HG02588 (cell line): ENCODE measurements around the gene ANXA2R.

ENCODE experiments used
- ATAC-seq: cut with Tn5 transposase; IDR thresholded peaks from one replicate; pipeline ENCODE4 v1.9.1; 2021; ENCODE audit warnings: mild to moderate bottlenecking, moderate library complexity; ENCODE audit not compliant: unreplicated experiment

Gene ANXA2R

GRCh38 chr5:43006424-43007202 lies 33.5 kb downstream of the ANXA2R start:
- ATAC-seq, result no peak

DNA sequence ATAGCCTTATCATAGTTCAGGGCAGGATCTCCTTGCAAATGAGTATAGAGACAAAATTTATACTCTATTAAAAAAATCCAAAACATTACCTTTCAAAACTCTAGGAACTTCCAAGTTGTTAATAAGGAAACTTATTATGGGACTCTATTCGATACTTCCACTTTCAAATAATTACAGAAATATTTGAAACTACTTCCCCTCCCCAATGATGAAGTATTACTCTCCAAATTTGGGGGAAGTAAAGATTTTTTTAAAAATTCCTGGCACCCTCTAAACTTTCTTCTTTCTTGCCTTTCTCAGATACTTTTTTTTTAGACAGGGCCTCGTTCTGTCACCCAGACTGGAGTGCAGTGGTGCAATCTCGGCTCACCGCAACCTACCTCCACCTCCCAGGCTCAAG lies 35.1 kb downstream of the ANXA2R start:
- ATAC-seq, result no peak

DNA sequence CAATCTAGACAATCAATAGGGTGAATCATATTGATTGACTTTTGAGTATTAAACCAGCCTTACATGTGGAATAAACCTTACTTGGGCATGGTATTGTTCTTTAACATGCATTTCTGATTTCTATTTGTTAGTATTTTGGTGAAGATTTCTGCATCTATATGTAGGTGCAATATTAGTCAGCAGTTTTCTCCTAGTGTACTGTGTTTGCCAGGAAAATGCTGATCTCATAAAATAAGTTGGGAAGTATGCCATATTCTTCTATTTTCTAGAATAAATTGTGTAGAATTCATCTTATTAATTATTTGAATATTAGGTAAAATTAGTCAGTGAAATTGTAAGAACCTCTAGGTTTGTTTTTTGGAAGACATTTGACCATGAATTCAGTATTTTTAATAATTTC lies 38.4 kb downstream of the ANXA2R start:
- ATAC-seq, result no peak

GRCh38 chr5:43000914-43001313 lies 39.2 kb downstream of the ANXA2R start:
- no peak for ATAC-seq

- ATAC-seq, result no peak
Measured at GRCh38 chr5:43000111-43000840, 39.8 kb downstream of the ANXA2R start.

DNA sequence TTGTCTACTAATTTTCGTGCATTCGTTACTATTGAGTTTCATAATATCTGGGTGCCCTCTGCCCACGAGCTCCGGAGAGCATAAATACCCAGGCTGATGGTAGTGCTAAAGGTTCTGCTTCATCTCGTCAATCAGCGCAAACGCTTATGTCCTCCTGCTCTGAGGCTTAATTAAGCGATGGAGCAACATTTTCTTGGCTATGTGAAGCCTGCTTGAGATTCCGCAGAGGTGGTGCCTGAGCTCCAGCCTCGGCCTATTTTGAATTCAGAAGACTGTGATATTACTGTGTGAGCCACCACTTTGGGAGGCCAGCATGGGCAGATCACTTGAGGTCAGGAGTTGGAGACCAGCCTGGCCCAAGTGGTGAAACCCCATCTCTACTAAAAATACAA lies 44.8 kb downstream of the ANXA2R start:
- ATAC-seq, result no peak

DNA sequence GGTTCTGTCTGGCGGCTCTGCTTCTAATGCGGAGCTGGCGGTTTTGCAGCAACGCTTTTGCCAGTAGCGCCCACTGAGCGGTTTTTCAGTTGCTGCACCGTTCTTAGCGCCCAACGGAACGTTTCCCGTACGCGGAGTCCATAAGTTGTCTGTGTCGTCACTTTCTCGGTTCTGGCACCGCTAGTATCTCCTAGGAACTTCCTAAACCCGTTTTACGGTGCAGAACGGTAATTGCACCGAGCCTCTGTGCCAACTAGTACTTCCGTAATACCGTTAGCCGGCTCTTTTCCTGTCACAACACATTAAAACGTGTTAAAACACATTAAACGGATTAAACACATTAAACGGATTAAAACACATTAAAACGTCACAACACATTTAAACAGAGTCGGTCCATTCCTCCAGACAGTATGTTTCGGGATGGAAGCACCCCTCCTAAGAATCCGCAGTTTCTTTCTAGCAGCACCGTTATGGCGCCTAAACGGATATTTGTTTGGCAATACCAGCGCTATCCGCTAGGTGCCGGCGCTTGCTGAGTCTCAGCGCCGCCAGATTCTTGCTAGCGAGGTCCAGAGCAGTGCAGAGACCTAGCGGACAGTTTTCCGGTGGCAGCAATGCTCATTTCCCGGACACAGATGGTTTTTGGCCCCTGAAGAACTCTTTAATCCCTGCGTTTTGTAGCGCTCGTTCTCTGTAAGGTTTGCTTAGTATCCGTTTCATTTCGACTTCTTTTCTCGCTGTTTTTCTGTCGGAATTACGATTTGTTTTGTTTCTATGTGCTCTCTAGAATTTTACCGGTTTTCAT lies 45.4 kb downstream of the ANXA2R start:
- ATAC-seq, result peak; percentile 49

DNA sequence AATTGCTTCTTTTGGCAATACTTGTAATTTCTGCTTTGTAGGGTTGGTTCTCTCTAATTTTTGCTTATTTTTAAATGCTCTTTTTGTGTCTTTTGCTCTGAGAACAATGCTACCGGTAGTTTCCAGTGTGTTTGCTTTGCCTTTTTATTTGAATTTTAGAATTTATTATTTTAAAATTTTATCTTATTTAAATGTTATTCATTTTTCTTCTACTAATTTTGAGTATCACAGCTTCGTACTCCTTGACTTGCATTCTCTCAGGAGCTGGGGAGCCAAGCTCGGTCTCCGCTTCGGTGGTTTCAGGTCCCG lies 45.9 kb downstream of the ANXA2R start:
- ATAC-seq, result no peak

DNA sequence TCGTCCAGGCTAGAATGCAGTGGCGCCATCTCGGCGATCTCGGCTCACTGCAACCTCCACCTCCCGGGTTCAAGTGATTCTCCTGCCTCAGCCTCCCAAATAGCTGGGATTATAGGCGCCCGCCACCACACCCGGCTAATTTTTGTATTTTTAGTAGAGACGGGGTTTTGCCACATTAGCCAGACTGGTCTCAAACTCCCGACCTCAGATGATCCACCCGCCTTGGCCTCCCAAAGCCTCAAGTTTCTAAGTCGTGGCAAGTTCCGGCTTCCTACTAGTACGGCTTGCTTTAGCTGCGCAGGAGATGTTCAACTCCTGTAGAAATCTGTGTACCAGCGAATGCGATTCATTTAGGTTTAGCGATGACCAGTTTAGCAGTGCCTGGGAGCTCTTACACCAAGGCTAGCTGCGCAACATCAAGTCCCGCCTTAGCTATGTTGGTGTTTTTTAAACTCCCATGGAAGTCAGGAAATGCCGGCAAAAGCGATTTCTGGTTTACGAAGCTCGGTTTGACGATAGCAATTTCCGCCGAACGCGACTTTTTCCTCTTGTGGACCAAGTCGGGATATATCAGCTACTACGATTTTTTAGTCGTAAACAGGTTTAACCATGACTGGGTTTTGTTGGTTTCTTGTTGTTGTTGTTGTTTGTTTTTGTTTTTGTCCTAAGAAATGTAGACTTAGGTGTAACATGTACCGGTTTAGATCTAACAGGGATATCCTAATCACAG lies 46.4 kb downstream of the ANXA2R start:
- ATAC-seq, result no peak

DNA sequence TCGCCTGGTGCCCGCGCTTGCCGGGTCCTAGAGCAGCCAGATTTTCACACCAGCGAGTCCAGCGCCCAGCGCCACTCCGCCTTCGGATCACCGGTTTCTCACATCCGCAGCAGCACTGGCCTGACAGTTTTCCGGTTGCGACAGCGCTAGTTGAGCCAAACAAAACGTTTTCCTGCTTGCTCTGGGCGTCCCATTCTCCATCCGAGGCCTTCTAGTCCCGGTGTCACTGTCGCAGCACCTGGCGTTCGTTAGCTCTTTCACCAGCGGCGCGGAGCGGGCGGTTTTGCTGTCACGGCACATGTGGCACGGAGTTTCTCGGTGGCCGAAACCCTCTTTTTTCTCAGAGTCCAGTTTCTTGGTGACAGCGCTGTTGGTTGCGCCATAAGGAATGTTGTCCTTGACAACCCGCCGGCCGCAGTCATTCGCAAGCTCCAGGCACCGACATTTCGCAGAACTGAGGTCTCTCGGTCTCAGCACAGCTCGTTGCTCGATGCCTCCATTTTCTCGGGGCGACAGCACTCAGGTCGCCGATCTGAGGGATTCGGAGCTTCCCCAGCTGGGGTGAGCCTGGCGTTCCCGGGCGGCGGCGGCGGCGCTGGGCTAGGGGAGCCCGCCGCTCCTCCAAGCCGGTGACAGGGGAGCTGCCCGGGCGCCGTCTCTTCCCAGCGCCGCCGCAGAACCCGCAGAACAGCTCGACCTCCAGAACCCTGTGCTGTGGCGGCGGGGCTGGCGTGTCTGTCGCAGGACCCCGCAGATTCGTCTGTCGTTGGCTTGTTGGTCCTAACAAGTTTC lies 47.8 kb downstream of the ANXA2R start:
- peak; percentile 40 for ATAC-seq

GRCh38 chr5:42991404-42992087 lies 48.6 kb downstream of the ANXA2R start:
- ATAC-seq, result peak; percentile 34

GRCh38 chr5:42990892-42991291 lies 49.2 kb downstream of the ANXA2R start:
- ATAC-seq, result no peak
